Loucy (cell line): Measurements from ENCODE around the gene KLHL17.

Source experiments
- H2AFZ ChIP-seq: fragments of 200-600 bp; sonication (generic); 2 replicates; pipeline ENCODE4 v1.6.0; 2016; ENCODE audit warnings: antibody characterized with exemption, mild to moderate bottlenecking, low read length, moderate library complexity
- H3F3A ChIP-seq: fragments of 200-600 bp; 2 replicates; pipeline ENCODE4 v1.6.0; 2016; ENCODE audit warnings: antibody characterized with exemption, low read depth, mild to moderate bottlenecking
- H3K27me3 ChIP-seq: fragments of 200-600 bp; sonication (generic); 2 replicates; pipeline ENCODE4 v1.6.1; 2014; ENCODE audit warnings: low read length, mild to moderate bottlenecking; ENCODE audit not compliant: insufficient read depth, poor library complexity, severe bottlenecking
- H3K36me3 ChIP-seq: fragments of 200-600 bp; sonication (generic); 2 replicates; pipeline ENCODE4 v1.6.1; 2016; ENCODE audit warnings: low read length; ENCODE audit not compliant: insufficient read depth
- H3K4me1 ChIP-seq: fragments of 200-600 bp; sonication (generic); 2 replicates; pipeline ENCODE4 v1.5.1; 2014; ENCODE audit warnings: low read length, mild to moderate bottlenecking; ENCODE audit not compliant: insufficient read depth, poor library complexity, severe bottlenecking
- H3K4me2 ChIP-seq: fragments of 200-600 bp; sonication (generic); 2 replicates; pipeline ENCODE4 v1.6.0; 2014; ENCODE audit warnings: antibody characterized with exemption, low read length, low read depth, mild to moderate bottlenecking; ENCODE audit not compliant: poor library complexity, severe bottlenecking
- H3K4me3 ChIP-seq: fragments of 200-600 bp; sonication (generic); 2 replicates; pipeline ENCODE4 v1.5.1; 2014; ENCODE audit warnings: low read length, mild to moderate bottlenecking, mixed read lengths; ENCODE audit not compliant: poor library complexity, severe bottlenecking
- H3K79me2 ChIP-seq: fragments of 200-600 bp; sonication (generic); 2 replicates; pipeline ENCODE4 v1.6.1; 2014; ENCODE audit warnings: low read length; ENCODE audit not compliant: insufficient read depth
- H3K9ac ChIP-seq: fragments of 200-600 bp; sonication (generic); 2 replicates; pipeline ENCODE4 v1.6.0; 2014; ENCODE audit warnings: mild to moderate bottlenecking, low read depth, low read length, moderate library complexity; ENCODE audit not compliant: poor library complexity, severe bottlenecking
- H3K9me2 ChIP-seq: fragments of 200-600 bp; sonication (generic); replicated peaks from 2 replicates; pipeline ENCODE4 v1.6.1; 2016; ENCODE audit warnings: low read depth, low read length, mixed read lengths
- H3K9me3 ChIP-seq: fragments of 200-600 bp; sonication (generic); 2 replicates; pipeline ENCODE4 v1.6.1; 2014; ENCODE audit warnings: mild to moderate bottlenecking, antibody characterized with exemption, low read length, low read depth; ENCODE audit not compliant: insufficient read depth
- H4K20me1 ChIP-seq: fragments of 200-600 bp; sonication (generic); 2 replicates; pipeline ENCODE4 v1.6.0; 2014; ENCODE audit warnings: antibody characterized with exemption, low read length, mild to moderate bottlenecking; ENCODE audit not compliant: insufficient read depth, poor library complexity, severe bottlenecking
- EZH2phosphoT487 ChIP-seq: fragments of 200-600 bp; IDR thresholded peaks from 2 replicates; pipeline ENCODE4 v1.6.1; 2018; ENCODE audit warnings: antibody characterized with exemption, mild to moderate bottlenecking, moderate library complexity, borderline replicate concordance
- TF ChIP-seq, protein P1 (sequence below): fragments of 200-600 bp; sonication (generic); conservative IDR thresholded peaks from 2 replicates; pipeline ENCODE4 v1.5.1; 2014; ENCODE audit warnings: mild to moderate bottlenecking, antibody characterized with exemption, low read length

Gene KLHL17

GRCh38 chr1:927234-927633 is 33.1 kb upstream of the KLHL17 start:
- no peaks in the 10 kb centered on the region for H3K27me3 ChIP-seq
- peaks cover 30% of the 10 kb centered on the region for H3K4me1 ChIP-seq
- no peaks in the 10 kb centered on the region for H3K79me2 ChIP-seq
- no peak overlapping the region for H3K4me2 ChIP-seq
- no peaks in the 10 kb centered on the region for H3F3A ChIP-seq
- TF ChIP-seq, protein P1, sequence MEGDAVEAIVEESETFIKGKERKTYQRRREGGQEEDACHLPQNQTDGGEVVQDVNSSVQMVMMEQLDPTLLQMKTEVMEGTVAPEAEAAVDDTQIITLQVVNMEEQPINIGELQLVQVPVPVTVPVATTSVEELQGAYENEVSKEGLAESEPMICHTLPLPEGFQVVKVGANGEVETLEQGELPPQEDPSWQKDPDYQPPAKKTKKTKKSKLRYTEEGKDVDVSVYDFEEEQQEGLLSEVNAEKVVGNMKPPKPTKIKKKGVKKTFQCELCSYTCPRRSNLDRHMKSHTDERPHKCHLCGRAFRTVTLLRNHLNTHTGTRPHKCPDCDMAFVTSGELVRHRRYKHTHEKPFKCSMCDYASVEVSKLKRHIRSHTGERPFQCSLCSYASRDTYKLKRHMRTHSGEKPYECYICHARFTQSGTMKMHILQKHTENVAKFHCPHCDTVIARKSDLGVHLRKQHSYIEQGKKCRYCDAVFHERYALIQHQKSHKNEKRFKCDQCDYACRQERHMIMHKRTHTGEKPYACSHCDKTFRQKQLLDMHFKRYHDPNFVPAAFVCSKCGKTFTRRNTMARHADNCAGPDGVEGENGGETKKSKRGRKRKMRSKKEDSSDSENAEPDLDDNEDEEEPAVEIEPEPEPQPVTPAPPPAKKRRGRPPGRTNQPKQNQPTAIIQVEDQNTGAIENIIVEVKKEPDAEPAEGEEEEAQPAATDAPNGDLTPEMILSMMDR: no peak
- TF ChIP-seq EZH2phosphoT487: no peak
- no peaks in the 10 kb centered on the region for H3K9me3 ChIP-seq
- no peaks in the 10 kb centered on the region for H3K36me3 ChIP-seq
- no peak overlapping the region for H2AFZ ChIP-seq
- H3K9me2 ChIP-seq: no peaks in the 10 kb centered on the region
- no peak overlapping the region for H3K9ac ChIP-seq
- no peaks in the 10 kb centered on the region for H4K20me1 ChIP-seq
- H3K4me3 ChIP-seq: no peak overlapping the region

DNA sequence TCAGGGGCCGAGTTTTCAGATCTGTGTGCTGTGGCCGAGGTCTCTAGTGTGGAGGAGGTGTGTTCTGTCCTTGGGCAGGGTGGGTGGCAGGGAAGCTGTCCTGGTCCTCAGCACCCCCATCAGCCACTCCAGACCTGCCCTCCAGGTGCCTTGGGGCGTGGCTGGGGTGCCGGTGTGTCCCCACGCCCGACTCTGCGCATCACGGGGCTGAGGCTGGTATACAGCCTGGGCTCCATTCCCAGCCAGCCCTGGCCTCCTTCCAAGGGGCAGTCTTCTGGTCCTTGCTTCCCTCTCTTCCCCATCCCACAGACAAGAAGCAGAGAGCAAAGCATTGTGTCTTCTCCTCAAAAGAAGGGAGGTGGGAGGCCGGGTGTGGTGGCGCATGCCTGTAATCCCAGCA is 32.6 kb upstream of the KLHL17 start:
- H3F3A ChIP-seq: no peaks in the 10 kb centered on the region
- H3K79me2 ChIP-seq: no peaks in the 10 kb centered on the region
- TF ChIP-seq, protein P1: no peak
- no peak for TF ChIP-seq EZH2phosphoT487
- H3K9me3 ChIP-seq: no peaks in the 10 kb centered on the region
- H3K9ac ChIP-seq: no peak overlapping the region
- no peak overlapping the region for H3K4me3 ChIP-seq
- no peak overlapping the region for H3K4me2 ChIP-seq
- no peak overlapping the region for H2AFZ ChIP-seq
- no peaks in the 10 kb centered on the region for H4K20me1 ChIP-seq
- peaks cover 30% of the 10 kb centered on the region for H3K4me1 ChIP-seq
- no peaks in the 10 kb centered on the region for H3K27me3 ChIP-seq
- H3K36me3 ChIP-seq: no peaks in the 10 kb centered on the region
- H3K9me2 ChIP-seq: no peaks in the 10 kb centered on the region

GRCh38 chr1:928825-929661 is 31.3 kb upstream of the KLHL17 start:
- Histone ChIP-seq H3K4me3 (no peak overlapping the region), H3K36me3 (no peaks in the 10 kb centered on the region), H3K9ac (no peak overlapping the region), H3K9me3 (no peaks in the 10 kb centered on the region), H3K4me1 (peaks cover 22% of the 10 kb centered on the region), H3F3A (no peaks in the 10 kb centered on the region), H3K27me3 (no peaks in the 10 kb centered on the region), H3K9me2 (no peaks in the 10 kb centered on the region), H4K20me1 (no peaks in the 10 kb centered on the region), H3K4me2 (no peak overlapping the region), H3K79me2 (no peaks in the 10 kb centered on the region), H2AFZ (no peak overlapping the region)
- no peak for TF ChIP-seq EZH2phosphoT487
- TF ChIP-seq, protein P1: no peak
